Transverse colon (tissue), 3 donors: ENCODE data around the gene NENF.

Experiments
- CTCF ChIP-seq, 5 experiments: fragments of 200-600 bp in 3 of 5; fragments of 450-650 bp in 2 of 5; sonication (generic) in 3 of 5; IDR thresholded peaks; 1 replicate in 2 of 5; 2 replicates in 3 of 5; pipeline ENCODE4 v1.5.1; 2016 to 2017; ENCODE audit warnings: antibody characterized with exemption in 5 of 5, inconsistent platforms in 3 of 5, mild to moderate bottlenecking in 2 of 5, moderate library complexity in 1 of 5
- POLR2A ChIP-seq: fragments of 450-650 bp; IDR thresholded peaks from one replicate; pipeline ENCODE4 v1.6.1; 2016; ENCODE audit warnings: antibody characterized with exemption, mild to moderate bottlenecking, moderate library complexity

- TF ChIP-seq CTCF (IDR thresholded peaks at IDR 0.05) (no peak), POLR2A (no peak)
These were observed 1.1 kb downstream of the NENF start for GRCh38 chr1:212433577-212434462.
